GM03348 (cell line): ENCODE data around the gene SHE.
A peak's percentile ranks its signal among the peaks of the same experiment; 100 is the strongest.

Experiments
- DNase-seq: peaks from one replicate; pipeline ENCODE4 v3.0.0; 2012; ENCODE audit warnings: low spot score

SHE gene

GRCh38 chr1:154478639-154479038 is 23.6 kb downstream of the SHE start:
- no peak for DNase-seq

- no peak for DNase-seq
These were observed 24.2 kb downstream of the SHE start for GRCh38 chr1:154478013-154478412.

GRCh38 chr1:154476791-154477190 is 25.4 kb downstream of the SHE start:
- no peak for DNase-seq

- DNase-seq: peak; percentile 63
These were observed 27.4 kb downstream of the SHE start for GRCh38 chr1:154474802-154475201.

GRCh38 chr1:154471304-154471703 is 30.9 kb downstream of the SHE start:
- DNase-seq: no peak

- DNase-seq: no peak
These were observed 32.2 kb downstream of the SHE start for GRCh38 chr1:154469844-154470560.

- DNase-seq: no peak
These were observed 33.5 kb downstream of the SHE start for GRCh38 chr1:154468535-154469250.

GRCh38 chr1:154467434-154468102 is 34.6 kb downstream of the SHE start:
- DNase-seq: no peak

- DNase-seq: peak; percentile 35
These were observed 35.2 kb downstream of the SHE start for GRCh38 chr1:154466921-154467417.

- no peak for DNase-seq
These were observed 36.0 kb downstream of the SHE start for GRCh38 chr1:154466206-154466605.

GRCh38 chr1:154465621-154466195 is 36.5 kb downstream of the SHE start:
- DNase-seq: no peak

- DNase-seq: peak; percentile 16
These were observed 38.7 kb downstream of the SHE start for GRCh38 chr1:154463512-154463990.

- DNase-seq: no peak
These were observed 41.4 kb downstream of the SHE start for GRCh38 chr1:154460695-154461260.

GRCh38 chr1:154459080-154459479 is 43.1 kb downstream of the SHE start:
- no peak for DNase-seq

- DNase-seq: no peak
These were observed 45.6 kb downstream of the SHE start for GRCh38 chr1:154456631-154457030.

GRCh38 chr1:154454386-154455120 is 47.7 kb downstream of the SHE start:
- no peak for DNase-seq

GRCh38 chr1:154453574-154454352 is 48.4 kb downstream of the SHE start:
- DNase-seq: peak; percentile 79

GRCh38 chr1:154453161-154453560 is 49.1 kb downstream of the SHE start:
- DNase-seq: peak; percentile 44

GRCh38 chr1:154448331-154448811 is 53.8 kb downstream of the SHE start:
- DNase-seq: no peak

GRCh38 chr1:154446789-154447188 is 55.4 kb downstream of the SHE start:
- no peak for DNase-seq
